ENCODE measurements around the gene ADAM15.

ADAM15 gene

GRCh38 chr1:155051777-155052398, 772 bp downstream of the ADAM15 start:
- peak; percentile 57 for DNase-seq (ENCODE audit: extremely low spot score)
- ChIA-PET CTCF (interaction anchor here (1.0 to 20.4 kb wide), 15 partner anchors 7 to 492 kb away, joined by 3 to 285 read pairs (median 5); partner anchors contain the start of genes EFNA4 and KRTCAP2), POLR2A (interaction anchor here (0.6 kb wide), 1 partner anchor 385 kb away, joined by 4 read pairs; no protein-coding TSS in a partner anchor)
- TF ChIP-seq CTCF (IDR thresholded peaks at IDR 0.05; ENCODE audit: control extremely low read depth, extremely low read depth, low read depth, missing control alignments): no peak

- peak; percentile 48 for DNase-seq (ENCODE audit: extremely low spot score)
- peak; percentile 29 for TF ChIP-seq CTCF (IDR thresholded peaks at IDR 0.05; ENCODE audit: control extremely low read depth, extremely low read depth, low read depth, missing control alignments)
- POLR2A ChIA-PET: no interaction called here
- CTCF ChIA-PET: interaction anchor here (1.0 to 20.4 kb wide), 10 partner anchors 8 to 493 kb away, joined by 3 to 285 read pairs (median 4); partner anchors contain the start of genes EFNA4 and KRTCAP2
Measured at GRCh38 chr1:155052439-155053395, 1.6 kb downstream of the ADAM15 start.

- POLR2A ChIA-PET: no interaction called here
- CTCF ChIA-PET: interaction anchor here (1.0 to 20.4 kb wide), 15 partner anchors 8 to 494 kb away, joined by 3 to 285 read pairs (median 4); partner anchors contain the start of genes EFNA4, KRTCAP2, PBXIP1 and PMVK
- no peak for DNase-seq (ENCODE audit: extremely low spot score)
- no peak for TF ChIP-seq CTCF (IDR thresholded peaks at IDR 0.05; ENCODE audit: control extremely low read depth, extremely low read depth, low read depth, missing control alignments)
Measured at GRCh38 chr1:155053531-155054105, 2.5 kb downstream of the ADAM15 start.

DNA sequence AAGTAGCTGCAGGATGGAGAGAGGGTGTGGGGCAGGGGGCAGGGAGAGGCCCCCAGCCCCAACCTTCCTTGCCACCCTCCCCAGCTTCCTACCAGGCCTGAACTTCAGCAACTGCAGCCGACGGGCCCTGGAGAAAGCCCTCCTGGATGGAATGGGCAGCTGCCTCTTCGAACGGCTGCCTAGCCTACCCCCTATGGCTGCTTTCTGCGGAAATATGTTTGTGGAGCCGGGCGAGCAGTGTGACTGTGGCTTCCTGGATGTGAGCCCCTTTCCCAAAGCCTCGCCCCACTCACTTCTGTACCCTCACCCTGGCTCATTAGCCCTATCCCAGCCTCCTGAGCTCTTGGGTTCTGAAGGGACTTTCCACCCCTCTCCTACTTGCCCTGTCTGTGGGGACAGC, 6.0 kb downstream of the ADAM15 start:
- POLR2A ChIA-PET: interaction anchor here (0.8 kb wide), 1 partner anchor 116 kb away, joined by 3 read pairs; the partner anchor contains the start of gene KRTCAP2
- no peak for DNase-seq (ENCODE audit: extremely low spot score)
- CTCF ChIA-PET: interaction anchor here (0.9 to 16.0 kb wide), 9 partner anchors 11 to 497 kb away, joined by 3 to 285 read pairs (median 6); partner anchors contain the start of genes ADAM15 and PBXIP1
- no peak for TF ChIP-seq CTCF (IDR thresholded peaks at IDR 0.05; ENCODE audit: control extremely low read depth, extremely low read depth, low read depth, missing control alignments)

- DNase-seq (ENCODE audit: extremely low spot score): no peak
- ChIA-PET CTCF (interaction anchor here (1.3 to 16.0 kb wide), 8 partner anchors 11 to 498 kb away, joined by 3 to 285 read pairs (median 12); partner anchors contain the start of genes ADAM15 and PBXIP1), POLR2A (no interaction called here)
- TF ChIP-seq CTCF (IDR thresholded peaks at IDR 0.05; ENCODE audit: control extremely low read depth, extremely low read depth, low read depth, missing control alignments): no peak
Measured at GRCh38 chr1:155057788-155058211, 6.7 kb downstream of the ADAM15 start.

GRCh38 chr1:155060736-155061135, 9.6 kb downstream of the ADAM15 start:
- ChIA-PET POLR2A (no interaction called here), CTCF (interaction anchor here (1.0 to 16.0 kb wide), 21 partner anchors 14 to 579 kb away, joined by 3 to 285 read pairs (median 7); partner anchors contain the start of genes ADAM15, EFNA3, KRTCAP2 and PBXIP1)
- no peak for TF ChIP-seq CTCF (IDR thresholded peaks at IDR 0.05; ENCODE audit: control extremely low read depth, extremely low read depth, low read depth, missing control alignments)
- no peak for DNase-seq (ENCODE audit: extremely low spot score)
